Erythroblast (primary cell): ENCODE measurements around the gene CTNNA3.

Experiments used
- DNase-seq, 2 experiments: peaks; one replicate each; lab custom pipeline; 2025; lab: John Stamatoyannopoulos, UW
- GATA1 ChIP-seq: IDR thresholded peaks from 2 replicates; pipeline ENCODE4 v1.6.1; 2011; ENCODE audit warnings: low read depth, mild to moderate bottlenecking, control low read depth, low read length, moderate library complexity
- POLR2A ChIP-seq: IDR thresholded peaks from 2 replicates; pipeline ENCODE4 v1.6.1; 2011; ENCODE audit warnings: mild to moderate bottlenecking, low read length

CTNNA3 gene

GRCh38 chr10:66239062-66239461 is 1456.9 kb downstream of the CTNNA3 start:
- TF ChIP-seq GATA1 (no peak), POLR2A (no peak)
- DNase-seq, result no peak

- TF ChIP-seq POLR2A, result no peak
- TF ChIP-seq GATA1, result no peak
These were observed 1457.7 kb downstream of the CTNNA3 start for GRCh38 chr10:66238343-66238742.

GRCh38 chr10:66234872-66235271 is 1461.1 kb downstream of the CTNNA3 start:
- no peak for DNase-seq
- TF ChIP-seq GATA1 (no peak), POLR2A (no peak)

More at GRCh38 chr10:66238343-66238742, 1457.7 kb downstream of the CTNNA3 start:
- no peak for DNase-seq

GRCh38 chr10:66228887-66229286 is 1467.1 kb downstream of the CTNNA3 start:
- TF ChIP-seq GATA1 (no peak), POLR2A (no peak)
- DNase-seq, result no peak

- TF ChIP-seq GATA1 (no peak), POLR2A (no peak)
- DNase-seq, result no peak
These were observed 1472.3 kb downstream of the CTNNA3 start for GRCh38 chr10:66223656-66224055.

GRCh38 chr10:66222462-66223046 is 1473.4 kb downstream of the CTNNA3 start:
- TF ChIP-seq GATA1 (no peak), POLR2A (no peak)
- no peak for DNase-seq

GRCh38 chr10:66218981-66219587 is 1476.9 kb downstream of the CTNNA3 start:
- no peak for DNase-seq
- TF ChIP-seq GATA1, result no peak
- no peak for TF ChIP-seq POLR2A

- no peak for DNase-seq
- TF ChIP-seq GATA1 (no peak), POLR2A (no peak)
These were observed 1477.7 kb downstream of the CTNNA3 start for GRCh38 chr10:66218289-66218688.

- no peak for TF ChIP-seq GATA1
- TF ChIP-seq POLR2A, result no peak
- DNase-seq, result no peak
These were observed 1480.1 kb downstream of the CTNNA3 start for GRCh38 chr10:66215920-66216319.

GRCh38 chr10:66214721-66215404 is 1481.1 kb downstream of the CTNNA3 start:
- DNase-seq, result peak in 1 of 2 experiments; percentile 1
- TF ChIP-seq GATA1, result no peak
- no peak for TF ChIP-seq POLR2A

GRCh38 chr10:66209025-66209424 is 1487.0 kb downstream of the CTNNA3 start:
- TF ChIP-seq GATA1 (no peak), POLR2A (no peak)
- no peak for DNase-seq

- DNase-seq, result no peak
- TF ChIP-seq POLR2A (no peak), GATA1 (no peak)
These were observed 1491.2 kb downstream of the CTNNA3 start for GRCh38 chr10:66204838-66205237.

GRCh38 chr10:66202101-66202500 is 1493.9 kb downstream of the CTNNA3 start:
- DNase-seq, result no peak
- TF ChIP-seq GATA1 (no peak), POLR2A (no peak)

- no peak for DNase-seq
- TF ChIP-seq GATA1 (no peak), POLR2A (no peak)
These were observed 1503.7 kb downstream of the CTNNA3 start for GRCh38 chr10:66192162-66192831.
